HUES6 (cell line): Measurements from ENCODE around the gene INTS11.

Experiments used
- H3K27ac ChIP-seq: 2 replicates; pipeline ENCODE4 v1.7.0; 2013; ENCODE audit warnings: low read depth, mild to moderate bottlenecking, low read length, inconsistent platforms
- H3K27me3 ChIP-seq: 2 replicates; pipeline ENCODE4 v1.6.1; 2013; ENCODE audit warnings: low read length; ENCODE audit not compliant: control insufficient read depth, insufficient read depth
- H3K36me3 ChIP-seq: 2 replicates; pipeline ENCODE4 v1.6.1; 2013; ENCODE audit warnings: low read length; ENCODE audit not compliant: control insufficient read depth, insufficient read depth
- H3K4me1 ChIP-seq: 2 replicates; pipeline ENCODE4 v1.6.1; 2013; ENCODE audit warnings: low read length; ENCODE audit not compliant: control insufficient read depth, insufficient read depth
- H3K4me3 ChIP-seq: 2 replicates; pipeline ENCODE4 v1.5.1; 2013; ENCODE audit warnings: low read depth, low read length
- H3K9ac ChIP-seq: one replicate; pipeline ENCODE4 v1.6.1; 2013; ENCODE audit warnings: mild to moderate bottlenecking, low read length
- H3K9me3 ChIP-seq: 2 replicates; pipeline ENCODE4 v1.6.1; 2013; ENCODE audit warnings: low read depth, low read length; ENCODE audit not compliant: control insufficient read depth, insufficient read depth

INTS11 gene

DNA sequence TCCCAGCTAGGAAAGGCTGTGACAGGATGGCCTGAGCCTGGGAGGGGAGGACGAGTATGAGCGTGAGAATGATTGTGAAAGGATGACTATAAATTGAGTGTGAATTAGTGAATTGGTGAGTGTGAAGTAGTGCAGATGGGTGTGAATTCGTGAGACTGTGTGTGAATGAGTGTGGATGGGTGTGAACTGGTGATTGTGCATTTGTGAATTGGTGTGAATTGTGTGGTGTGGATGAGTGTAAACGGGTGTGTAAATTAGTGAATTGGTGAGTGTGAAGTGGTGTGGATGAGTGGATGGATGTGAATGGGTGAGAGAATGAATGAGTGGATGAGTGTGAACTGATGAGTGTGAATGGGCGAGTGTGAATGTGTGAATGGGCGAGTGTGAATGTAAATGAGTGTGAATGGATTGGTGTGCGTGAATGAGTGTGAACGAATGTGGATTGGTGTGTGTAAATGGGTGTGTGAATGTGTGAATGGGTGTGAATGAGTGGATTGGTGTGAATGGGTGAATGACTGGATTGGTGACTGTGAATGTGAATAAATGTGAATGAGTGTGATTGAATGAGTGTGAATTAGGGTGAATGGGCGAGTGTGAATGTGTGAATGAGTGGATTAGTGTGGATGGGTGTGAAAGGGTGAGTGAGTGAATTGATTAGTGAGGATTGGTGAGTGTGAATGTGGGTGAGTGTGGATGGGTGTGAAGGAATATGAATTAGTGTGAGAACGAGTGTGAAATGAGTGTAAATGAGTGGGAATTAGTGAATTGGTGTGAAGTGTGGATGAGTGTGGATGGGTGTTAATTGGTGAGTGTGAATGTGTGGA lies 41.6 kb upstream of the INTS11 start:
- Histone ChIP-seq H3K4me1 (peaks cover 10% of the 10 kb centered on the region; the same call in 1 of the 2 replicates), H3K9ac (no peak overlapping the region), H3K36me3 (no peaks in the 10 kb centered on the region), H3K27ac (no peak overlapping the region), H3K9me3 (peaks cover 18% of the 10 kb centered on the region), H3K27me3 (no peaks in the 10 kb centered on the region), H3K4me3 (no peak overlapping the region)

DNA sequence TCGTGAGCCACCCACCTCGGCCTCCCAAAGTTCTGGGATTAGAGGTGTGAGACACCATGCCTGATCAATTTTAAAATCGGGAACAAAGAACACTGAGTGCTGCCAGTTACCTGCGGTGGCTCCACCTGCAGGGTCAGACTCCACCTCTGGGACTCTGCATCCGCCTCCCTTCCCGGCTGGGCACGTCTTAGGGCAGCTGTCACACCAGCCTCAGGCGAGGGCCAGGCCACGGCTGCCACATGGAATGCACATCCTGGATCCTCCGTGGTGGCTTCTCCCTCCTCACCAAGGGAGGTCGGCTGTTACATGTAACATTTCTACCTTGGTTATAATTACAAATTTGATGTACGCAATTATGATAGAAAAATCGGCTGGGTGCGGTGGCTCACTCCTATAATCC lies 39.8 kb upstream of the INTS11 start:
- H3K4me3 ChIP-seq = no peak overlapping the region
- H3K9me3 ChIP-seq = peaks cover 18% of the 10 kb centered on the region
- H3K27me3 ChIP-seq = no peaks in the 10 kb centered on the region
- no peaks in the 10 kb centered on the region for H3K36me3 ChIP-seq
- H3K4me1 ChIP-seq = peaks cover 27% of the 10 kb centered on the region; the same call in 1 of the 2 replicates
- H3K27ac ChIP-seq = no peak overlapping the region
- no peak overlapping the region for H3K9ac ChIP-seq

DNA sequence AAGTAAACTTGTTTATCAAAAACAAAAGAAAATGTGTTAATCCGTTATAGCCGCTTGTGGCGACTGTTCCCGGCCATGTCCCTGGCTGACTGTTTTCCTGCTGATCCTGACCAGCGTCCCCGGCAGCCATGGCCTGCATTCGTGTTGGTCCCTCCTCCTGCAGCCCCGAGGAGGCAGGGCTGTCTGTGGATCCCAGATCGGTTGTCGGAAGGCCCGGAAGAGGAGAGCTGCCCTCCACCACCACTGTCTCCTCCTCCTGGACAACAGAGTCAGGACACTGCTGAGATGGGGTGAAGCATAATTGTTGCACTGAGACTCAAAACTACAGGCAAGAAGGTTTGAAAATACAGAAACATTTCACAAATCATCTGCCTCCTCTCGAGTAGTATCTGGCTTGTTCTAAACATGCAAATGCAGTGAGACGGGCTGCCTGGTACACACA lies 37.5 kb upstream of the INTS11 start:
- no peak overlapping the region for H3K27ac ChIP-seq
- no peaks in the 10 kb centered on the region for H3K36me3 ChIP-seq
- H3K27me3 ChIP-seq = no peaks in the 10 kb centered on the region
- peaks cover 47% of the 10 kb centered on the region for H3K4me1 ChIP-seq
- H3K9me3 ChIP-seq = peaks cover 13% of the 10 kb centered on the region
- no peak overlapping the region for H3K4me3 ChIP-seq
- no peak overlapping the region for H3K9ac ChIP-seq

DNA sequence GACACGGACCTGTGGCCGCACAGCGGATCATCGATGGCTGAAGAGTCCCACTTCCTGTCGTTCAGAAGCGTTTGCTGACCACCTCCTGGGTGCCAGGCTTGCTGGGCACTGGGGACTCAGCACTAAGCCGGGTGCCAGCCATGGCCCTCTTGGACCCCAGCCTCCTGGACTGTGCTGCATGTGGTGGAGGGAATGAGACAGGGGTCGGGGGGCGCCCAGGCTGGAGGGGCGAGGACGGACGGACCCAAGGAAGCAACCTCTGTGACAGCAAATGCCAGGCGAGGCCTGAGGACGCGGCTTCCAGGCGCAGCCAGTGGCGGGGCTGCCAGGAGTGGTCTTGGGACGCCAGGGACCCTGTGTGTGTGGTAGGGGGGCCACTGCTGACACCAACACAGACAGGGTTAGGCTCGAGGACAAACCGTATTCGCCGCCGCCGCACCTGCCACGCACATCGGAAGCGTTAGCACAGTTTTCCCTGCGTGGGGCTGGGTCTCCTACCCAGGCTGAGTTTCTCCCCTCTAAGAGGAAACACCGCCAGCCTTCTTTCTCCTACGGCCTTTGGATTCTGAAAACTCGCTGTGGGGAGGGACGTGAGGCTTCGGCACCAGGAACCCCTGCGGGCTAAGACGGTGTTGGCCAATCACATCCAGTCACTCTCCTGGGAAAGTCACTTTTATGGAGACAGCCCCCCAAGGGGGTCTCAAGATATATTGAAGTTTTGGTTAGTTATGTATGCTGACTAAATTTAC lies 36.9 kb upstream of the INTS11 start:
- no peak overlapping the region for H3K27ac ChIP-seq
- no peaks in the 10 kb centered on the region for H3K36me3 ChIP-seq
- H3K4me3 ChIP-seq = no peak overlapping the region
- H3K9ac ChIP-seq = no peak overlapping the region
- H3K9me3 ChIP-seq = peaks cover 7% of the 10 kb centered on the region
- no peaks in the 10 kb centered on the region for H3K27me3 ChIP-seq
- H3K4me1 ChIP-seq = peaks cover 49% of the 10 kb centered on the region

DNA sequence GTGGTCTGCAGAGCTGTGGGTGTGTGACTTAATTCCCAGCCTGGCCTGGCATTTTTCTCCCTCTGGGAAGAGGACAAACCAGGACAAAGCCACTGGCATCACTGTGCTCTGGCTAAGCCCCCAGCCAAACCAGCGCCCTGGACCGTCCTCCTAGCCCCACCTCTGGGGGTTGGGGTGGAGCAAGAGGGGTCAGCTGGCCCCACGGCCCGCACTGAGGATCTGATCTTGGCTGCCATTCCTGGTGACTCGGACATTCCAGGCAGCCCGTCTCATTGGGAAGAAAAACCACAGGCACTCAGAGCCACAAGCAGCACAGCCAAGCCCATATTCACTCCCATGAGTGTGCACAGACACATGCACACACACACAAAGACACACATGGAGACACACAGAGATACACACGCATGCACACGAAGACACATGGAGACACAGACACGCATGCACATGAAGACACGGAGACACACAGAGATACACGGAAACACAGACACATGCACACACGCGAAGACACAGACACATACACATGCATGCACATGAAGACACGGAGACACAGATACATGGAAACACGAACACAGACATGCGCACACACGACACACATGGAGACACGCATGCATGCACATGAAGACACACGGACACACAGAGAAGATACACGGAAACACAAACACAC lies 36.2 kb upstream of the INTS11 start:
- no peak overlapping the region for H3K9ac ChIP-seq
- H3K36me3 ChIP-seq = no peaks in the 10 kb centered on the region
- H3K27me3 ChIP-seq = no peaks in the 10 kb centered on the region
- no peaks in the 10 kb centered on the region for H3K9me3 ChIP-seq
- H3K27ac ChIP-seq = no peak overlapping the region
- peak overlapping the region; percentile 6; the same call in 1 of the 2 replicates for H3K4me3 ChIP-seq
- H3K4me1 ChIP-seq = peaks cover 49% of the 10 kb centered on the region

DNA sequence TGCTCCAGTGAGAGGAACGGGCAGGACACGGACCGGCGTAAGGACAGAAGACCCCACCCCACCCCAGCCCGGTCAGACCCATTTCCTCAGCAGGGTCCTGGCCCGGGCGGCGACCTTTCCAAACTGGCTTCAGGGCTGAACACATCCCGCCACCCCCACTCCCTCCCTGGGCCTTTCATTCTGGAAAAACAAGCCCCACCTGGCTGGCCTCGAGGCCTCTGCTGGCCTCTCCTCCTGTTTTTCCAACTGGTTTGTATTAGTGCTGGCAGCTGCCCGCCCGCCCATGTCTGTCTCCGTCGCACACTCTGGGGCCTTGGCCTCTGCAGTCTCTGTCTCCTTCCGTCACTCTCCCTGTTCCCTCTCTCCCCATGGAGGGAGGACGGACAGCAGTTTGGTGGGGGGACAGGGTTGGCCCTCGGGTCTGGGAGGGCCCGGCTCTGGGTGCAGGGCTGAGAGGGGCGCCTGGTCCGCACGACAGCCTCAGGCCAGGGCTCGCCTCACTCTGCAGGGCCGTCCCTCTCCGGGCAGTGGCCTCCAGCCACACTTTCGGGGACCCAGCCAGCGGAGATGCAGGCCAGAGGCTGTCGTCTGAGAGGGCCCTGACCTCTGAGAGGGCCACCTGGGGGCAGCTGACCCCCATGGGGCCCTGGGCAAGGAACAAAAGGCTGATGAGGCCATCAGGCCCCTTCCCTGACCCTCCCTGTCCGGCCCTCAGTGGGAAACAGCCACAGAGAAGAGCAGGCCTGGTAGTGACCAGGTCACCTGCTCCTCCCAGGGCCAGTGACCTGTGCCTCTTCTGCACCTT lies 35.4 kb upstream of the INTS11 start:
- no peaks in the 10 kb centered on the region for H3K36me3 ChIP-seq
- H3K9me3 ChIP-seq = no peaks in the 10 kb centered on the region
- H3K4me1 ChIP-seq = peaks cover 49% of the 10 kb centered on the region
- peak overlapping the region; percentile 39; the same call in 1 of the 2 replicates for H3K27ac ChIP-seq
- H3K9ac ChIP-seq = peak overlapping the region; percentile 47
- no peak overlapping the region for H3K4me3 ChIP-seq
- H3K27me3 ChIP-seq = peaks cover 6% of the 10 kb centered on the region

DNA sequence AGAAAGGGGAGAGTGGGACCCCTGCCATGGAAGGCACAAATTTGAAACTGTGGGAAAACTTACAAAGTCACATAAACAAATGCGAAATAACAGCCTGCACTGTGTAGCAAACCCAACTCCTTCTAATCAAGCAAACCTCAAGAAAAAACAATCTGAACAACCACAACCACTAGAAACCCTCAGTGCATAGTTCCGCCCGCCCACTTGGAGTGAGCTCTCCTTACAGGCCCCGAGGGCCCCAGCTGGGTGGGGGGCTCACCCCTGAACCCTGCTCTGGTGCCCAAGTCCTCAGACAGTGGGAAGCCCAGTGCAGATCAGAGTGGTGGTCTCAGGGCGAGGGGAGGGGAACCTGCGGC lies 34.8 kb upstream of the INTS11 start:
- Histone ChIP-seq H3K27ac (peak overlapping the region; percentile 39; the same call in 1 of the 2 replicates), H3K27me3 (peaks cover 12% of the 10 kb centered on the region), H3K9ac (no peak overlapping the region), H3K36me3 (no peaks in the 10 kb centered on the region), H3K4me3 (no peak overlapping the region), H3K4me1 (peaks cover 55% of the 10 kb centered on the region), H3K9me3 (no peaks in the 10 kb centered on the region)

DNA sequence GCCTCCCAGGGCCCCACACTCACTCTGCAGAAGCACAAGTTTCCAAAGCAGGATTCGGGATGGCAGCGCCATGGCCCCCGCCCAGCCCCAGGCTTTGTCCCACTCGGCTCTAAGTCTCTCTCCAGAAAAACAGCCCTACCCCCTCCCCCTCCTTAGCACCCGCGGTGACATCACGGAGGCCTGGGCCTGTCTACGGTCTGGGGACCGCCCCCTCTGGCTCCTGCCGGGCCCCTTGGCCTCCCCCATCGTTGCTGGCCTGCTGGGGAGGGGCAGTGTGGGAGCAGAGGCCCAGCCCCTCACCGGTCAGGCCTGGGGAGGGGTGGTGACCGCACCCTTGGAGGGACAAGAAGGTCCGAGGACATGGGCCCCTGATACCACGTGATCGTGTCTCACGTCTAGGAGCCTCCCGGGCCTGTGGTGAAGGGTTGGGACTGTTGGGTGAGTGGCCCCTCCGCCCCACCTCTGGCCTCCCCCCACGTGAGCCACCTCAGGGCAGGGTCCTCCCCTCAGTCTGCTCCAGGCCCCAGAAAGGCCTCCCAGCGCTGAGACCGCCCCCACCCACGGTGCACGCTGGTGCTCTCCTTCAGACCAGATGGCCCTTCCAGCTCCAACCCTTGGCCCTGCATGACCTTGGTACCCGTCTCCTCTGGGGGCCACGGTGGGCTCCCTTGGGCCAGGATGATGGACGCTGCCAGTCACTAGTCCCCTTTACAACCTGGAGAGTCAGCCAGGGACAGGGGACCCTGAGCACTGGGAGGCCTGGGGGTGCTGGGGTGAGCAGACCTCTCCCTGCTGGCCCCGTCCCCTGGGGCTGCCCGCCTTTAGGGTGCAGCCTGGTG lies 34.2 kb upstream of the INTS11 start, which contains the start of gene MXRA8:
MXRA8 (minus strand) TSS at position 123 of the 839 bp plus-strand sequence; CDS start at position 72, 51 bp downstream.
- Histone ChIP-seq H3K9me3 (no peaks in the 10 kb centered on the region), H3K9ac (peak within 1 kb of the TSS; percentile 59), H3K4me1 (peaks cover 60% of the 10 kb centered on the region), H3K36me3 (no peaks in the 10 kb centered on the region), H3K27me3 (peaks cover 18% of the 10 kb centered on the region), H3K27ac (peak within 1 kb of the TSS; percentile 85; the same call in 1 of the 2 replicates), H3K4me3 (peak within 1 kb of the TSS; percentile 37)

DNA sequence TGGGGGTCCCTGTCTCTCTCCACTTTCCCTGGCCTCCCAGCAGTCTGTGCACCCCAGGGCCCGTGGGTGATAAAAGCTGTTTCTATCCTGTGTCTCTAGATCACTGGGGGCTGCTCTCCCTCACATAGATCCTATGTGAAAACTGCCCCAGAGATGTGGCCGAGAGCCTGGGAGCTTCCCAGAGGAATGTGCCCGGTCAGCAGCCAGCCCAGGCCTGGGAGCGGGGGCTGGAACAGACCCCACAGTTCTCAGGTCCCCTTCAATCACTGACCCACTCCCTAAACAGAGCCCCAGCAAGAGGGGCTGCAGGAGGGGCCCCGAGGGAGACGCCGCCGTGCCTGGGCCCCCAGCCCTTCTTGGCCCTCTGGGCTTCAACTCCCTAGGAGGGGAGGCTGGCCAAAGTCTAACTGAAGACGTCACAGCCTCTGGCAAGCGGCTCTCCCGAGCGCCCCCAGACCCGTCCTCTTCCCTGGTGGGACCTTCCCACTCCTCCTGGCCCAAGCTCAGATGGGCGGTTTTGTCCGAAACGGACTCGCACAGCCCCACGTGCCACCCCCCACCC lies 33.5 kb upstream of the INTS11 start:
- H3K9ac ChIP-seq = peak overlapping the region; percentile 59
- peaks cover 26% of the 10 kb centered on the region for H3K27me3 ChIP-seq
- no peaks in the 10 kb centered on the region for H3K9me3 ChIP-seq
- H3K27ac ChIP-seq = peak overlapping the region; percentile 85; the same call in 1 of the 2 replicates
- H3K4me3 ChIP-seq = peak overlapping the region; percentile 37
- H3K4me1 ChIP-seq = peaks cover 66% of the 10 kb centered on the region
- H3K36me3 ChIP-seq = no peaks in the 10 kb centered on the region
